ENCODE results near the gene CPT2. TPM values are rescaled to one million over a fixed set of nuclear protein-coding genes. Genes with fewer than 3 reads are reported as not detected.

CPT2 gene
- polyA plus RNA-seq, 1 of the 3 experiments (the other 2 are of a cell fraction), result 18.6 TPM

GRCh38 chr1:53258216-53258615, 61.6 kb downstream of the CPT2 start:
- POLR2A ChIA-PET, result no interaction called here
- H3K27ac ChIP-seq (ENCODE audit: low read depth in 2 of 2, low read length in 1 of 2), result no peak overlapping the region
- no peaks in the 10 kb centered on the region for H3K79me2 ChIP-seq (ENCODE audit: insufficient read depth)
- no peaks in the 10 kb centered on the region for H3K27me3 ChIP-seq (ENCODE audit: insufficient read depth)
- no peak overlapping the region for H2AFZ ChIP-seq (ENCODE audit: low read depth)
- H3K9me3 ChIP-seq, result no peaks in the 10 kb centered on the region
- H3K36me3 ChIP-seq (replicated peaks in 1 of 2; ENCODE audit: control insufficient read depth in 1 of 2, insufficient read depth in 2 of 2, low read length in 1 of 2), result peaks cover 17 to 54% of the 10 kb centered on the region in 2 experiments
- 78% methylated on average over 1 of the region's 1 CpG for WGBS (ENCODE audit: low lambda C conversion rate)
- H4K20me1 ChIP-seq (ENCODE audit: insufficient read depth), result no peaks in the 10 kb centered on the region
- H3K4me2 ChIP-seq, result no peak overlapping the region
- no peaks in the 10 kb centered on the region for H3K9me2 ChIP-seq
- no peak overlapping the region for H3K9ac ChIP-seq
- H3K4me1 ChIP-seq (ENCODE audit: control insufficient read depth in 1 of 2, insufficient read depth in 2 of 2, low read depth in 1 of 2, low read length in 1 of 2), result peaks cover 0 to 11% of the 10 kb centered on the region in 2 experiments; a peak in 1 of 4 replicates
- CTCF ChIA-PET, result interaction anchor here (0.6 to 6.0 kb wide), 4 partner anchors 18 to 360 kb away, joined by 3 to 25 read pairs (median 4); no protein-coding TSS in a partner anchor
- no peak for DNase-seq
- H3F3A ChIP-seq (replicated peaks; ENCODE audit: insufficient read depth), result peaks cover 8% of the 10 kb centered on the region
- TF ChIP-seq CHD2 (IDR thresholded peaks at IDR 0.05; ENCODE audit: low read length, partially characterized antibody) (no peak), FOXM1 (IDR thresholded peaks at IDR 0.05; ENCODE audit: low read depth) (no peak), RXRA (IDR thresholded peaks at IDR 0.05; ENCODE audit: borderline replicate concordance, low read depth) (no peak), MEF2A (IDR thresholded peaks at IDR 0.05; ENCODE audit: borderline replicate concordance, low read depth) (no peak), GATA2 (CRISPR knock-in tag; IDR thresholded peaks at IDR 0.05) (no peak), GABPA (IDR thresholded peaks at IDR 0.05; ENCODE audit: low read depth) (no peak), TEAD4 (IDR thresholded peaks at IDR 0.05; ENCODE audit: borderline replicate concordance, insufficient read depth) (no peak), FOXJ3 (CRISPR knock-in tag; IDR thresholded peaks at IDR 0.05) (no peak), REST (IDR thresholded peaks at IDR 0.05; ENCODE audit: low read depth, low read length) (no peak), FOSL2 (IDR thresholded peaks at IDR 0.05; ENCODE audit: borderline replicate concordance, low read depth) (no peak), RCOR1 (IDR thresholded peaks at IDR 0.05; ENCODE audit: low read length) (no peak), NRF1 (IDR thresholded peaks at IDR 0.05; ENCODE audit: low read depth, low read length) (no peak)
- no peak overlapping the region for H3K4me3 ChIP-seq (ENCODE audit: low read depth in 2 of 2, low read length in 1 of 2)

GRCh38 chr1:53259932-53260331, 63.3 kb downstream of the CPT2 start:
- Histone ChIP-seq H3F3A (replicated peaks; ENCODE audit: insufficient read depth) (no peaks in the 10 kb centered on the region), H3K79me2 (ENCODE audit: insufficient read depth) (no peaks in the 10 kb centered on the region), H2AFZ (ENCODE audit: low read depth) (no peak overlapping the region), H3K9ac (no peak overlapping the region), H3K27ac (ENCODE audit: low read depth in 2 of 2, low read length in 1 of 2) (no peak overlapping the region), H3K27me3 (ENCODE audit: insufficient read depth) (no peaks in the 10 kb centered on the region), H4K20me1 (ENCODE audit: insufficient read depth) (no peaks in the 10 kb centered on the region), H3K4me2 (no peak overlapping the region), H3K36me3 (replicated peaks in 1 of 2; ENCODE audit: control insufficient read depth in 1 of 2, insufficient read depth in 2 of 2, low read length in 1 of 2) (peaks cover 17 to 68% of the 10 kb centered on the region in 2 experiments), H3K4me3 (ENCODE audit: low read depth in 2 of 2, low read length in 1 of 2) (no peak overlapping the region), H3K9me2 (no peaks in the 10 kb centered on the region), H3K4me1 (ENCODE audit: control insufficient read depth in 1 of 2, insufficient read depth in 2 of 2, low read depth in 1 of 2, low read length in 1 of 2) (peaks cover 0 to 11% of the 10 kb centered on the region in 2 experiments; a peak in 1 of 4 replicates), H3K9me3 (no peaks in the 10 kb centered on the region)
- WGBS (ENCODE audit: low lambda C conversion rate), result 100% methylated on average over 2 of the region's 2 CpGs
- no peak for DNase-seq
- POLR2A ChIA-PET, result no interaction called here
- CTCF ChIA-PET, result interaction anchor here (1.0 kb wide), 1 partner anchor 134 kb away, joined by 3 read pairs; no protein-coding TSS in a partner anchor
- TF ChIP-seq USF1 (IDR thresholded peaks at IDR 0.05; ENCODE audit: borderline replicate concordance, low read depth) (no peak), REST (IDR thresholded peaks at IDR 0.05; ENCODE audit: low read depth, low read length) (no peak), GABPA (IDR thresholded peaks at IDR 0.05; ENCODE audit: low read depth) (no peak), MAX (IDR thresholded peaks at IDR 0.05; ENCODE audit: low read depth) (no peak), NRF1 (IDR thresholded peaks at IDR 0.05; ENCODE audit: low read depth, low read length) (no peak), USF2 (IDR thresholded peaks at IDR 0.05; ENCODE audit: borderline replicate concordance, low read depth, low read length) (no peak), RAD21 (IDR thresholded peaks at IDR 0.05; ENCODE audit: low read length) (no peak), GATA2 (CRISPR knock-in tag; IDR thresholded peaks at IDR 0.05) (no peak)

All from SK-N-SH (cell line).